H9 (cell line): Measurements from ENCODE around the gene FUS. TPM values are rescaled to one million over a fixed set of nuclear protein-coding genes. Genes with fewer than 3 reads are reported as not detected.

ENCODE experiments used
- DNase-seq: peaks from one replicate; pipeline ENCODE4 v3.0.0-alpha.2; 2017
- H2AFZ ChIP-seq: one replicate; pipeline ENCODE4 v1.6.1; 2013; ENCODE audit warnings: mild to moderate bottlenecking, low read length, control low read depth, moderate library complexity
- H2AK5ac ChIP-seq: 2 replicates; pipeline ENCODE4 v1.6.1; 2013; ENCODE audit warnings: low read length, control low read depth, mixed read lengths; ENCODE audit not compliant: insufficient read length
- H2BK120ac ChIP-seq: one replicate; pipeline ENCODE4 v1.6.1; 2013; ENCODE audit warnings: low read depth, mild to moderate bottlenecking, low read length, control low read depth, inconsistent platforms; ENCODE audit not compliant: poor library complexity, severe bottlenecking
- H2BK12ac ChIP-seq: 2 replicates; pipeline ENCODE4 v1.6.1; 2013; ENCODE audit warnings: low read length, control low read depth, mixed read lengths, low read depth; ENCODE audit not compliant: insufficient read length
- H2BK15ac ChIP-seq: 2 replicates; pipeline ENCODE4 v1.6.1; 2013; ENCODE audit warnings: low read depth, low read length, control low read depth
- H2BK20ac ChIP-seq: one replicate; pipeline ENCODE4 v1.6.1; 2013; ENCODE audit warnings: low read depth, mild to moderate bottlenecking, low read length, control low read depth, inconsistent platforms; ENCODE audit not compliant: poor library complexity, severe bottlenecking
- H2BK5ac ChIP-seq: 2 replicates; pipeline ENCODE4 v1.6.1; 2013; ENCODE audit warnings: low read length, control low read depth, mixed read lengths; ENCODE audit not compliant: insufficient read length
- H3K14ac ChIP-seq: 2 replicates; pipeline ENCODE4 v1.6.1; 2013; ENCODE audit warnings: low read length, control low read depth; ENCODE audit not compliant: insufficient read depth
- H3K18ac ChIP-seq: 2 replicates; pipeline ENCODE4 v1.6.1; 2013; ENCODE audit warnings: low read depth, mild to moderate bottlenecking, mixed read lengths, low read length, control low read depth; ENCODE audit not compliant: insufficient read length
- H3K23ac ChIP-seq: 2 replicates; pipeline ENCODE4 v1.6.1; 2013; ENCODE audit warnings: low read length, control low read depth, mixed read lengths, low read depth; ENCODE audit not compliant: insufficient read length
- H3K23me2 ChIP-seq: 2 replicates; pipeline ENCODE4 v1.6.1; 2013; ENCODE audit warnings: low read depth, mild to moderate bottlenecking, mixed read lengths, low read length, control low read depth; ENCODE audit not compliant: insufficient read length, poor library complexity, severe bottlenecking
- H3K27ac ChIP-seq: 2 replicates; pipeline ENCODE4 v1.5.1; 2013; ENCODE audit warnings: low read length, control low read depth, mixed read lengths, low read depth; ENCODE audit not compliant: insufficient read length
- H3K27me3 ChIP-seq: 2 replicates; pipeline ENCODE4 v1.6.1; 2013; ENCODE audit warnings: low read length, control low read depth, inconsistent platforms; ENCODE audit not compliant: insufficient read depth
- H3K4ac ChIP-seq: 2 replicates; pipeline ENCODE4 v1.6.1; 2013; ENCODE audit warnings: low read depth, mild to moderate bottlenecking, control low read depth, inconsistent platforms, low read length, moderate library complexity
- H3K4me1 ChIP-seq: 2 replicates; pipeline ENCODE4 v1.6.1; 2013; ENCODE audit warnings: low read length, control low read depth, inconsistent platforms; ENCODE audit not compliant: insufficient read depth
- H3K4me2 ChIP-seq: 2 replicates; pipeline ENCODE4 v1.6.1; 2013; ENCODE audit warnings: low read length, control low read depth, mixed read lengths; ENCODE audit not compliant: insufficient read length, insufficient read depth
- H3K56ac ChIP-seq: 2 replicates; pipeline ENCODE4 v1.6.1; 2013; ENCODE audit warnings: low read depth, mild to moderate bottlenecking, mixed read lengths, low read length, control low read depth; ENCODE audit not compliant: insufficient read length
- H3K79me1 ChIP-seq: 2 replicates; pipeline ENCODE4 v1.6.1; 2013; ENCODE audit warnings: low read depth, mild to moderate bottlenecking, moderate library complexity, low read length, control low read depth, inconsistent platforms; ENCODE audit not compliant: insufficient read depth, poor library complexity, severe bottlenecking
- H3K79me2 ChIP-seq: 2 replicates; pipeline ENCODE4 v1.6.1; 2013; ENCODE audit warnings: low read length, control low read depth, inconsistent platforms; ENCODE audit not compliant: insufficient read depth
- H3K9ac ChIP-seq: 2 replicates; pipeline ENCODE4 v1.6.1; 2013; ENCODE audit warnings: low read length, control low read depth, mixed read lengths; ENCODE audit not compliant: insufficient read length; ENCODE audit errors: extremely low read depth
- H3K9me3 ChIP-seq: one replicate; pipeline ENCODE4 v1.6.1; 2013; ENCODE audit warnings: low read depth, low read length, inconsistent platforms; ENCODE audit not compliant: control insufficient read depth
- H3T11ph ChIP-seq: one replicate; pipeline ENCODE4 v1.6.1; 2013; ENCODE audit warnings: mild to moderate bottlenecking, low read length, control low read depth, inconsistent platforms
- H4K20me1 ChIP-seq: one replicate; pipeline ENCODE4 v1.6.1; 2013; ENCODE audit not compliant: control insufficient read depth, insufficient read length, insufficient read depth
- H4K5ac ChIP-seq: 2 replicates; pipeline ENCODE4 v1.6.1; 2013; ENCODE audit warnings: low read depth, mild to moderate bottlenecking, mixed read lengths, low read length, control low read depth; ENCODE audit not compliant: insufficient read length
- H4K8ac ChIP-seq: replicated peaks from 2 replicates; pipeline ENCODE4 v1.6.1; 2013; ENCODE audit warnings: low read length, control low read depth, mixed read lengths, low read depth; ENCODE audit not compliant: insufficient read length
- H4K91ac ChIP-seq: 2 replicates; pipeline ENCODE4 v1.6.1; 2013; ENCODE audit warnings: low read depth, mild to moderate bottlenecking, moderate library complexity, mixed read lengths, low read length, control low read depth; ENCODE audit not compliant: insufficient read length
- H3K27ac Mint-ChIP-seq, 3 experiments: 2 replicates in 2 of 3; 3 replicates in 1 of 3; pipeline ENCODE4 v1.8.0; 2020 to 2021; ENCODE audit warnings: mixed read lengths in 3 of 3, mild to moderate bottlenecking in 1 of 3, moderate library complexity in 1 of 3
- H3K27me3 Mint-ChIP-seq: 2 replicates; pipeline ENCODE4 v1.8.0; 2021; ENCODE audit warnings: low read depth, mild to moderate bottlenecking, moderate library complexity, mixed read lengths
- H3K36me3 Mint-ChIP-seq, 3 experiments: 2 replicates in 2 of 3; 3 replicates in 1 of 3; pipeline ENCODE4 v1.8.0; 2020 to 2021; ENCODE audit warnings: low read depth in 3 of 3, mixed read lengths in 3 of 3; ENCODE audit not compliant: insufficient read depth in 1 of 3
- H3K4me1 Mint-ChIP-seq, 2 experiments: 2 replicates each; pipeline ENCODE4 v1.8.0; 2020; ENCODE audit warnings: mixed read lengths in 2 of 2
- H3K4me3 Mint-ChIP-seq, 2 experiments: 2 replicates in 1 of 2; 3 replicates in 1 of 2; pipeline ENCODE4 v1.8.0; 2020 to 2021; ENCODE audit warnings: mild to moderate bottlenecking in 2 of 2, mixed read lengths in 2 of 2, moderate library complexity in 1 of 2
- H3K9me3 Mint-ChIP-seq, 2 experiments: 2 replicates in 1 of 2; 3 replicates in 1 of 2; pipeline ENCODE4 v1.8.0; 2020; ENCODE audit warnings: mild to moderate bottlenecking in 2 of 2, mixed read lengths in 2 of 2, moderate library complexity in 1 of 2
- CTCF ChIP-seq: fragments of 200-600 bp; sonication (generic); conservative IDR thresholded peaks from 3 replicates; pipeline ENCODE4 v1.8.0; 2021; ENCODE audit warnings: antibody characterized with exemption, mild to moderate bottlenecking
- WGBS: extraction: QIAGEN DNeasy Blood & Tissue Kit; methylation state at CpG from one replicate; pipeline ENCODE4 v1.1.7; 2013; ENCODE audit warnings: missing lambda C conversion rate, low lambda C conversion rate, mixed read lengths; ENCODE audit not compliant: insufficient read length; ENCODE audit errors: extremely low coverage; 5-methylcytosine and 5-hydroxymethylcytosine counted together
- total RNA-seq: library from RNA; stranded (reverse); gene quantifications from 2 replicates; pipeline ENCODE4 v1.2.1, GENCODE V29; 2021

FUS gene
- total RNA-seq, 1 experiment from 2014 or later: 1,034 TPM

GRCh38 chr16:31186176-31186575 lies 6.2 kb downstream of the FUS start:
- Histone ChIP-seq H3K9me3 (no peaks in the 10 kb centered on the region), H3K79me2 (peaks cover 35% of the 10 kb centered on the region), H3K23me2 (peaks cover 7% of the 10 kb centered on the region), H3K23ac (no peak overlapping the region), H2BK20ac (no peak overlapping the region), H2BK15ac (no peak overlapping the region), H4K20me1 (no peaks in the 10 kb centered on the region), H3K4me1 (no peaks in the 10 kb centered on the region), H3K14ac (no peak overlapping the region), H3K79me1 (peaks cover 19% of the 10 kb centered on the region), H3K18ac (no peak overlapping the region), H3K27ac (no peak overlapping the region), H4K91ac (no peak overlapping the region), H3K9ac (no peak overlapping the region), H2AFZ (no peak overlapping the region), H3K27me3 (no peaks in the 10 kb centered on the region), H4K5ac (no peak overlapping the region), H2BK120ac (no peak overlapping the region), H3K56ac (no peak overlapping the region), H3K4ac (no peak overlapping the region), H3K4me2 (no peak overlapping the region), H2BK5ac (no peak overlapping the region), H4K8ac (no peak overlapping the region), H2BK12ac (no peak overlapping the region), H3T11ph (no peak overlapping the region), H2AK5ac (no peak overlapping the region)
- TF ChIP-seq CTCF: no peak
- H3K4me1 Mint-ChIP-seq: peaks cover 25 to 36% of the 10 kb centered on the region in 2 experiments
- H3K36me3 Mint-ChIP-seq: peaks cover 97 to 100% (median 99%) of the 10 kb centered on the region in 3 experiments
- peak overlapping the region in 1 of 3 experiments; percentile 76; a peak in 2 of 7 replicates for H3K27ac Mint-ChIP-seq
- no CpG with 5 or more reads among the region's 7 CpGs for WGBS
- no peaks in the 10 kb centered on the region; a peak in 2 of 5 replicates for H3K9me3 Mint-ChIP-seq
- 0 out of 5 replicates have a peak overlapping the region, but pooled peaks of 1 of the 2 experiments have one; percentile 2 for H3K4me3 Mint-ChIP-seq
- DNase-seq: no peak
- peaks cover 4% of the 10 kb centered on the region for H3K27me3 Mint-ChIP-seq
